HL-60 (cell line): ENCODE measurements around the gene MX2.

Experiments used
- CTCF ChIP-seq: IDR thresholded peaks from one replicate; pipeline ENCODE4 v1.5.1; 2011; ENCODE audit warnings: low read length, control low read depth, inconsistent platforms; ENCODE audit not compliant: insufficient read depth
- GABPA ChIP-seq: IDR thresholded peaks from 2 replicates; pipeline ENCODE4 v1.6.1; 2012; ENCODE audit warnings: low read depth
- POLR2AphosphoS5 ChIP-seq: IDR thresholded peaks from 2 replicates; pipeline ENCODE4 v1.6.1; 2012; ENCODE audit warnings: low read depth
- REST ChIP-seq: IDR thresholded peaks from 2 replicates; pipeline ENCODE4 v1.6.1; 2012; ENCODE audit warnings: low read depth; ENCODE audit not compliant: insufficient replicate concordance
- SPI1 ChIP-seq: IDR thresholded peaks from 2 replicates; pipeline ENCODE4 v1.6.1; 2012; ENCODE audit warnings: low read depth, mild to moderate bottlenecking, borderline replicate concordance

GRCh38 chr21:41402231-41402630, 40.4 kb downstream of the MX2 start:
- TF ChIP-seq CTCF (no peak), POLR2AphosphoS5 (no peak), GABPA (no peak), REST (no peak), SPI1 (no peak)
